HUES48 (cell line): ENCODE data around the gene CNTNAP2.

Experiments used
- H3K27ac ChIP-seq: one replicate; pipeline ENCODE4 v1.7.0; 2013; ENCODE audit warnings: low read depth, low read length, inconsistent platforms
- H3K27me3 ChIP-seq: 2 replicates; pipeline ENCODE4 v1.6.1; 2013; ENCODE audit warnings: mild to moderate bottlenecking, low read length; ENCODE audit not compliant: control insufficient read depth, insufficient read depth
- H3K36me3 ChIP-seq: 2 replicates; pipeline ENCODE4 v1.6.1; 2013; ENCODE audit warnings: low read length; ENCODE audit not compliant: control insufficient read depth, insufficient read depth
- H3K4me1 ChIP-seq: 2 replicates; pipeline ENCODE4 v1.6.1; 2013; ENCODE audit warnings: mild to moderate bottlenecking, low read length; ENCODE audit not compliant: control insufficient read depth, insufficient read depth
- H3K4me3 ChIP-seq: 2 replicates; pipeline ENCODE4 v1.5.1; 2013; ENCODE audit warnings: mild to moderate bottlenecking, low read depth, low read length
- H3K9ac ChIP-seq: 2 replicates; pipeline ENCODE4 v1.6.1; 2013; ENCODE audit warnings: mild to moderate bottlenecking, low read depth, low read length, moderate library complexity
- H3K9me3 ChIP-seq: 2 replicates; pipeline ENCODE4 v1.6.1; 2013; ENCODE audit warnings: low read length; ENCODE audit not compliant: control insufficient read depth, insufficient read depth

CNTNAP2 gene

DNA sequence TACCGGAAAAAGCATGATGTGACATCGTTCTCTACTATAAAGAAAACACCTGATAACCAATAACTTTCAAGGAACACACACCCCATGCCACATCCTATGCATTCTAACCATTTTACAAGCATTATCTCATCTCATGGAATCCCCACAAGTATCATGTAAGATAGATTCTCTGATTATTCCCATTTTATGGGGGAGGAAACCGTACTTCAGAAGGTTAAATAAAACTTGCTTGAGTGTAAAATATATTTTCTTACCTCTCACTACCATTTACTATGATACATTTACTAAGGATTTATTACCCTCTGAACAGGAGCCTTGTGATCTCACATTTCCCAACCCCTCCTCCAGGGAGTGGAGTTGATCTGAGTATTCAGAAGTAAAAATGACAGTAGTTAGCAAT lies 522.7 kb downstream of the CNTNAP2 start:
- no peaks in the 10 kb centered on the region for H3K36me3 ChIP-seq
- H3K27ac ChIP-seq: no peak overlapping the region
- H3K9me3 ChIP-seq: no peaks in the 10 kb centered on the region
- H3K4me1 ChIP-seq: peaks cover 7% of the 10 kb centered on the region; the same call in 1 of the 2 replicates
- H3K27me3 ChIP-seq: no peaks in the 10 kb centered on the region
- H3K4me3 ChIP-seq: no peak overlapping the region
- H3K9ac ChIP-seq: no peak overlapping the region

DNA sequence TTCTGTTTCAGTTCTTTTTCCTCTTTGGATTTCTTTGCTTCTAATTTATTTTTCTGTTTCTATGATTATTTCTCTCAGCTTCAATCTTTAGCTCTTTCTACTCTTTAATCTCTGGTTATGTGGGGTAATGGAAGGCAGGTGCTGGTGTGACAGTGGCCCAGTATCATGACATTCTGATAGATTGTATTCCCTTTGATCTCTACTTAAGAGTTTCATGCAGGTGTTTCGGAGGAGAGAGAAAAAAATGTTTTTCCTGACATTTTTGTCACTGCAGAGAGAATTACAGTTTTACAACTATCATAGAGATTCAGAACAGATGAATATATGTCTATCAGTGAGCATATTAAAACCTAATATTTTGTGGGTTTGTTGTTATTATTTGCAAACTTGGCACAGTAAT lies 524.9 kb downstream of the CNTNAP2 start:
- no peak overlapping the region for H3K9ac ChIP-seq
- no peaks in the 10 kb centered on the region for H3K4me1 ChIP-seq
- H3K9me3 ChIP-seq: no peaks in the 10 kb centered on the region
- no peaks in the 10 kb centered on the region for H3K36me3 ChIP-seq
- no peak overlapping the region for H3K27ac ChIP-seq
- H3K4me3 ChIP-seq: no peak overlapping the region
- H3K27me3 ChIP-seq: no peaks in the 10 kb centered on the region

DNA sequence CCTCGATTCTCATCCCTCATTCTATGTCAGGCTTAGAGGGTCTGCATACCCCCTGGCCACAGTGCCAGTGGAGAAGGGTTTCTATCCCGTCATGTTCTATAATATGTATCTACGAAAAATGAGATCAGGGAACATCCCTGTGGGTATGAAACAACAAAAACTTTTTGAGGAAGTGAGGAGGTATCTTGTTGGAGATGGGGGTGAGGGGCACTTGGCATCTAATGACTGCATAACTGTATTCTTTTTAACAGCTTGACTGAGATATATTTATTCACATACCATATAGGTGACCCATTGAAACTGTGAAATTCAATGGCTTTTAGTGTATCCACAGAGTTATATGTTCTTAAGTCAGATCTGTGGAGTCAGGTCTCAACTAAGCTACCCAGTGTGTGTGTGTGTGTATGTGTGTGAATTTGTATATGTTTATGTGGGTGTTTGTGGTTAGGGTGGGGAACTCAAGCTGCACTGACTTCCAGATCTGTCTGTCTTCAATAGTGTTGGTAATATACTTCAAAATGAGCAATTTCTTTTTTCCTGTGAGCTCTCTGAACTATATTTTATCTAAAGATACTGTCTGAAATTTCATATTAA lies 528.9 kb downstream of the CNTNAP2 start:
- no peak overlapping the region for H3K27ac ChIP-seq
- no peak overlapping the region for H3K9ac ChIP-seq
- H3K27me3 ChIP-seq: no peaks in the 10 kb centered on the region
- H3K4me1 ChIP-seq: no peaks in the 10 kb centered on the region
- no peaks in the 10 kb centered on the region for H3K9me3 ChIP-seq
- no peaks in the 10 kb centered on the region for H3K36me3 ChIP-seq
- H3K4me3 ChIP-seq: no peak overlapping the region

DNA sequence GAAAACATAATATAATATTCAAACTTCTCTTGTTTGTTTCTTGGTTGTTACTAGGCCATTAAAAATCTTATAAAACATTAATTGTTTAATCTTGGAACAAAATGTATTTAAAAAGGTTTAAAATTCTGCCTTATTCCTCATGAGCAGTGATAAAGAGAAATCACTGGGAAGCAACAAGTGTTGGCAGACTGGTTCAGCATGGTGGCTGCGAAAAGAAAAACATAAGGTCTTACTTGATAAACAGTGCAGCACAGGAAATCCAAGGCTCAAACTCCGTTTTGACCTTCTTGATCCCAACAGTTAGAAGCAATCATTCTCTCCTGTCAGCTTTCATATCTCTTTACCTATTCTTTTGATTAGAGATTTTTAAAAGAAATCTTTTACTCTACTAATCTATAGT lies 530.8 kb downstream of the CNTNAP2 start:
- Histone ChIP-seq H3K27me3 (no peaks in the 10 kb centered on the region), H3K9ac (no peak overlapping the region), H3K27ac (no peak overlapping the region), H3K36me3 (no peaks in the 10 kb centered on the region), H3K4me3 (no peak overlapping the region), H3K4me1 (no peaks in the 10 kb centered on the region), H3K9me3 (no peaks in the 10 kb centered on the region)

DNA sequence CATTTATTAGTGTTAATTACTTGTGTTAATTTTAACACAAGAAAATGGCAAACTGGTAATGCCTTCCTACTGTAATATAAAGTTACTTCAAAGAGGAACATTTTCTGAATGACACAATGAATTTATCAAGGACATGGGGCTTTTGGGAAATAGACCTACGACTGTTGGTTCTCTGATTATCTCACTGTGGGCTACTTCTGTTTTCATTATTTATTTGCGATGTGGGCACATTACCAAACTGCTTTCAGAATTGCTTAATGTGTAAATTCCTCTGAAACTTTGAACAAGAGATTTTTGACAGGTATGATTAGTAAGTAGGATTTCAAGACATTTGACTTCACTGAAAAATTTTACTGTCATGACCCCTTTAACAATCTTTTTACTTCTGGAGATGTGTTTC lies 535.6 kb downstream of the CNTNAP2 start:
- H3K9me3 ChIP-seq: no peaks in the 10 kb centered on the region
- H3K9ac ChIP-seq: no peak overlapping the region
- no peaks in the 10 kb centered on the region for H3K36me3 ChIP-seq
- no peak overlapping the region for H3K27ac ChIP-seq
- no peak overlapping the region for H3K4me3 ChIP-seq
- H3K27me3 ChIP-seq: no peaks in the 10 kb centered on the region
- H3K4me1 ChIP-seq: peaks cover 9% of the 10 kb centered on the region; the same call in 1 of the 2 replicates

DNA sequence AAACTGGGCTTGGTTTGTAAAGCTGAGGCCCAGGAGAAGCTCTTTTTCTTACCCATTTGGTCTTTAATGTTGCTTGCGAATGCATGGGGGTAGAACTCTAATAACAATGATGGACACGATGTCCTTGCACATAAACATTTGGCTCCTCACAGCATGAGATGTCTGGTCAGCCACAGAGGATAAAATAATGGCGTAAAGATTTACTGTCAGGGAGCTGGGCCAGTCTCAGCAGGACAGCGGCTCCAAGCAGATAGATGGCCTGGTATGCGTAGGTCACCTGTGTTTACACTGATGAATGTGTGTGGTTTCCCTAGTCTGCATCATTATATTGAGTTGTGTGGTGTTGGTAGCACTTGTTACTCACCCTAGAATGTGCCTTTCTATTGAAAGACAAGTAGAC lies 537.4 kb downstream of the CNTNAP2 start:
- Histone ChIP-seq H3K9ac (no peak overlapping the region), H3K9me3 (no peaks in the 10 kb centered on the region), H3K27me3 (no peaks in the 10 kb centered on the region), H3K4me1 (peaks cover 9% of the 10 kb centered on the region; the same call in 1 of the 2 replicates), H3K4me3 (no peak overlapping the region), H3K27ac (no peak overlapping the region), H3K36me3 (no peaks in the 10 kb centered on the region)

DNA sequence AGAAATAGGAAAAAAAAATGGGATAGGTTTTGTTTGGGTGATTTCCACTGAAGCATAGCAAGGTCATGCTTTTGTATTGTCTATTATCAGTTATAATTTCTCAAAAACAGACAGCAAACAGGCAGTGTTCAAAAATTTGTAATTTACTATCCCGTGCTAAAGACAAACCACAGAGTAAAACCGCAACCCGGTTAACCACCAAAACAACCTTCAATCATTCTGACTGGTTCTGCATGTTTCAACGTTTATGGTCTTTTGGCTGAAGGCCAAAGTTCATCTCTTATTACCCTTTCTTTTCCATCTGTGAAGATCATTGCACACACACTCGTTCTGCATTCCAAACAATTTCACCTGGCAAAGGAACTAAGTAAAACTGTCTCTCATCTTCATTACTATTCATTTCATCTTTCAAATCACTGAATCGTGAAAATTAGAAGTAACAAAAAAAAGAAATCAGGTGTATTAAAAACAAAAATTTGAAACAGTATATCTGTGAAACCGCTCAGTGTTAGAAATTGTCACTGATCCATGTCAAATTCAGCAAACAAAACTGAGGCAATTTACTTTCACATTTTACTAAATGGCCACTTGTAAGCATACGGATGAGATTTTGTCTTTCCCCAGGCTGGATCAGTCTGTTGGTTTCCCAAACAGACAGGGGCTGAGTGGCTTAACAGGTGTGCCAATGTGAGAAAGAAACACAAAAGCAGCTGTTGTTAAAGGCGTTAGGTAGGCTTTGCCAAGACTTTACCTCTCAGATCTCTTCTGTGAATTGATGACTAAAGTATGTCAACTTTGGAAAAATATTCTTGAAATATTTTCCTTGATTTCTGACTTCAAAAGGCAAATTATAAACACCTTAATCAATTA lies 539.6 kb downstream of the CNTNAP2 start:
- Histone ChIP-seq H3K4me3 (no peak overlapping the region), H3K9me3 (no peaks in the 10 kb centered on the region), H3K36me3 (no peaks in the 10 kb centered on the region), H3K27ac (no peak overlapping the region), H3K9ac (no peak overlapping the region), H3K27me3 (no peaks in the 10 kb centered on the region), H3K4me1 (peaks cover 9% of the 10 kb centered on the region; the same call in 1 of the 2 replicates)

DNA sequence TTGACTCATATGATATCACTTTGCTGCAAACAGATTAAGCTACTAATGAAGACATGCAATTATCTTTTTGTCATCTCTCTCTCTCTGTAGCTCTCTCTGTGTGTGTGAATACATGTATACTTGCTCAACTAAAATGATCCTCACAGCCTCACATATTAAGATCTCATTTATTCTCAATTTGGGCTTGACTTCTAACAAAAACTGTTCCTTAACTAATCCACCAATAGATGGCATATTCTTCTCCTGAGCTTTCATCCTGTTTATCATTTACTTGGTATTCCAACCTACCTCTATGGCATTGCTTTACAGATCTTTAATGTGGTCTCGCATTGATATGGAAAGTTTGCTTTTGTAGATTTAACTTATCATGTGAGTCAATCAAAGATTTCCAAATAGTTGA lies 540.4 kb downstream of the CNTNAP2 start:
- H3K4me3 ChIP-seq: no peak overlapping the region
- H3K27me3 ChIP-seq: no peaks in the 10 kb centered on the region
- H3K27ac ChIP-seq: no peak overlapping the region
- H3K9ac ChIP-seq: no peak overlapping the region
- H3K9me3 ChIP-seq: no peaks in the 10 kb centered on the region
- no peaks in the 10 kb centered on the region for H3K36me3 ChIP-seq
- peaks cover 9% of the 10 kb centered on the region; the same call in 1 of the 2 replicates for H3K4me1 ChIP-seq

DNA sequence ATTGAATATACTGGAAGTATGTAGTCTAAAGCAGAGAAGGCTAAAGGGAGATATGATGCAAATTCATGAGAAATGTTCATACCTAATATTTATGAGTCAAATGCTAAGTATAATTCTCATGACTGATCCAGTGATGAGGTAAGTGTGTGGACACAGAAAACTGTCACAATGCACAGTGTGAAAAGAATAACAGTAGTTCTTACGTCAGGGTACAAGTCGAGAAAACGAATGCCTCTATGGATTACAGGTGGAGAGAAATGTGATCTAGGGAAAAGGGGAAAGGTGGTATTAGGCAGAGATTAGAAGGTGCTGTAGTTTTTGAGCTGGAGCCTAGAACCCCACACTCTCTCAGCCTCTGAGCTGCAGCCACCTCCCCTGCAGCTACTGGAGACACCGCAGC lies 542.0 kb downstream of the CNTNAP2 start:
- peaks cover 8% of the 10 kb centered on the region; the same call in 1 of the 2 replicates for H3K4me1 ChIP-seq
- no peaks in the 10 kb centered on the region for H3K36me3 ChIP-seq
- no peaks in the 10 kb centered on the region for H3K27me3 ChIP-seq
- H3K9me3 ChIP-seq: no peaks in the 10 kb centered on the region
- H3K4me3 ChIP-seq: no peak overlapping the region
- no peak overlapping the region for H3K9ac ChIP-seq
- no peak overlapping the region for H3K27ac ChIP-seq

DNA sequence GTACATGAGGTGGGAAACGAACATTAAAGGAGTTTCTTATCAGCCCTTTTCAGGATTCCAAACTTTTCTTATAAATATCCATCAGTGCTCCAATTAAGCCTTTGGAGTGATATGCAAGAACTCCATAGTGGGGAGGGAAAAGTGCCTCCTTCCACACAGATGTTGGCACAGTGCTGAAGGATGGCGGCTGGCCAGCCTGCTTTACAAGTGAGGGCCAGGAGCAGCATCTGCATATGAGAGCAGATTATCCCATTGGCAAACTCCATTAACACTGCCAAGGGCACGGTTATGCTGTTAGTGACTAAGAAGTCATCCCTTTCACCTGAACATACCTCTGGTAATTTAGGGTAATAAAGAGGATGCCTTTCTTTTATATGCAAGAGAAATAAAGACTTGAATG lies 543.1 kb downstream of the CNTNAP2 start:
- Histone ChIP-seq H3K27me3 (no peaks in the 10 kb centered on the region), H3K36me3 (no peaks in the 10 kb centered on the region), H3K4me1 (no peaks in the 10 kb centered on the region), H3K9me3 (no peaks in the 10 kb centered on the region), H3K27ac (no peak overlapping the region), H3K4me3 (no peak overlapping the region), H3K9ac (no peak overlapping the region)

DNA sequence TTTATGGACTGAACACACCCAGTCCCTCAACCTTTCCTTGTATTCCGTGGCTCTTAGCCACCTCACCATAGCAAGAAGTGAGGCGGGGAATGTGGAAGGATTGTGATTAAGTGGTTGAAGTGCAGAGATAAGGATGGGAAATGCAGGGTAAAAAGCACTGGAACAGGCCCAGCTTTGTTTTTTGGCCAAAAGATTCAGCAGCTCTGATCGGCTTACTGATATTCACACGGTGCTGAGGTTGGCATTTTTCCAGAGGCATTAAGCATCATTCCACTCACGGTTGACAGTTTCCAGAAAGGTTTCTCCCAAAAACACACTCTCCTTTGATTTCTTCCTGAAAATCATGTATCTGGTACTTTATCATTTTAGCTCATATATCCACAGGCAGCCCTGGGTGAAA lies 544.2 kb downstream of the CNTNAP2 start:
- Histone ChIP-seq H3K4me1 (no peaks in the 10 kb centered on the region), H3K9me3 (no peaks in the 10 kb centered on the region), H3K27me3 (no peaks in the 10 kb centered on the region), H3K27ac (no peak overlapping the region), H3K4me3 (no peak overlapping the region), H3K9ac (no peak overlapping the region), H3K36me3 (no peaks in the 10 kb centered on the region)
